Tibial nerve (tissue), 3 donors: ENCODE measurements around the gene S100A5.

Source experiments
- CTCF ChIP-seq, 5 experiments: fragments of 200-600 bp in 3 of 5; fragments of 450-650 bp in 2 of 5; sonication (generic) in 3 of 5; IDR thresholded peaks; one replicate each; pipeline ENCODE4 v1.5.1; 2016 to 2019; ENCODE audit warnings: antibody characterized with exemption in 5 of 5, mild to moderate bottlenecking in 3 of 5, moderate library complexity in 2 of 5
- POLR2A ChIP-seq, 2 donors: fragments of 450-650 bp; IDR thresholded peaks; one replicate each; pipeline ENCODE4 v1.6.1; 2017; ENCODE audit warnings: antibody characterized with exemption in 2 of 2, mild to moderate bottlenecking in 2 of 2, moderate library complexity in 2 of 2

- TF ChIP-seq POLR2A (IDR thresholded peaks at IDR 0.05) (no peak), CTCF (IDR thresholded peaks at IDR 0.05) (no peak)
These were observed 9.6 kb upstream of the S100A5 start for GRCh38 chr1:153550398-153550758.
